Measurements from ENCODE around the gene PRKN.
"Not testable (repeated sequence)": the region's sequence is repeated elsewhere in the genome, so short reads cannot be mapped to it uniquely, and the experiment has no call there.

Gene PRKN

DNA sequence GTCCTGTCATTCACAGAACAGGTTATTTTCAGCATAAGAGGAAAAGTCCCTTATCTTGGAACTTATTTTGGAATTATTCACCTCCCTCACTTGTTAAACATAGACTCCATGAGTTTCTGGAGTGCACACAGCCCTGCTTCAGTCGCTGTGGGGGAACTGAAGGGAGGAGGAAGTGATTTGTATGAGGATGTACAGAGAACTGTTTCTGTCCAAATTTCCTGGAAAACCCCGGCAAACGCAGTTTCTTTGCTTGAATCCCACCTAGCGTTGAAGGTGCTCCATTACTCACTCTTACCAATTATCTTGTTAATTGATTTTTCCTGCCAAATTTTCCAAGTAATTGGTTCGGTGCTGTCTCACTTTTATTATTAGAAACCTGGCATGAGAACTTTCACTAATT is 1375.7 kb downstream of the PRKN start:
- DNase-seq: no peak

GRCh38 chr6:161349886-161350285 is 1377.7 kb downstream of the PRKN start:
- DNase-seq: no peak

DNA sequence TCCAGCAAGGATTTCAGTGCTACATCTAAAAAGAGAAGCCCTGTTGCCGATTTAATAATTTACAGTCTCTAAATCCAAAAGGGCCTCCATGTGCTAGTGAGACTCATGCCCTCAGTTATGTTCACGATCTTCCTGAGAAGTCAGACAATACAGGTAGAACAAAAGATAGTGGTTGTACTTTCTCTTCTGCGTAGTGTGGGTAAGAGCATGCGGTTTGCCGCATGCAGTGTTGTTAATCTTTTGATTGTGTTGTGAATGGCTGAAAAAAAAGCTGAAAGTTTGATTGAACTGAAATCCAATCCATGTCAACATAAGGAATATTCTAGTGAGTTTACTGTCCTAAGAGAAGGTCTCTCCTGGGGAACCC is 1379.0 kb downstream of the PRKN start:
- DNase-seq: no peak

- no peak for DNase-seq
Observed at GRCh38 chr6:161347988-161348627, 1379.5 kb downstream of the PRKN start.

- DNase-seq: no peak
Observed at GRCh38 chr6:161347125-161347524, 1380.4 kb downstream of the PRKN start.

DNA sequence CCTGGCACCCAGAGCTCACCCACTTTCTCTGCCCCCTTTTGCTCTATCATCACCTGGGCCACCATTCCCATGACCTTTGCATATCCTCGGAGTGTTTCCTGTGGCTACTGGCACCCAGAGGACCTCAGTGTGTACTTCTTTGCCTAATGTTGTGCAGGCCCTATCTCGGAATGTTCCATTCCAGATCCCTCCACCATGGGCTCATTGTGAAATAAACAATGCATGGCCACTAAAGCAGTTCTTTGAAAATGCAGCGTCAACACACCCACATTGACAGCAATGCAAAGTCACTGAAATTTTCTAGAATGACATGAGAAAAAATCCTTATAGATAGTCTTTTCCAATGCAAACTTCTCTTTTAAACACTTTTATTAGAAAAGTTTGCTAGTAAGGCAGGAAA is 1380.8 kb downstream of the PRKN start:
- DNase-seq: no peak

- no peak for DNase-seq
Observed at GRCh38 chr6:161344626-161345025, 1382.9 kb downstream of the PRKN start.

- no peak for DNase-seq
Observed at GRCh38 chr6:161342039-161342438, 1385.5 kb downstream of the PRKN start.

- DNase-seq: no peak
Observed at GRCh38 chr6:161341638-161342037, 1385.9 kb downstream of the PRKN start.

DNA sequence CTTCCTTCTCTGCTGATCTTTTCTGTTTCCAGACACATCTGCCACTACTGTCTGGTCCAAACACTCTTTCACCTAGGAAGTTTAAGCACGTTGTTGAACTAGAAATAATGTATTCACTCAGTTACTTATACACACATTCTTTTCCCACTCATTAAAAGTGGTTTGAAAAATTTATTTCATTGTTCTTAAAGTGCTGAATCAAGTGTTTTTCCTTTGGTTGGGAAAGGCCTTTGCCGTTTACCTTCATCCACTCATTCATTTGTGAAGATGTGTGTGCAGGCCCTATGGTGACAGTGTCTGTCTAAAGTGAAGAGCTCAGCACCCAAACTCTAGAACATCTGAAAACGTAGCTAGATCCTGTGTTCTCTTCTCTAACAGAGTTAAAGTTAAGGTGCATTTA is 1389.6 kb downstream of the PRKN start:
- no peak for DNase-seq

DNA sequence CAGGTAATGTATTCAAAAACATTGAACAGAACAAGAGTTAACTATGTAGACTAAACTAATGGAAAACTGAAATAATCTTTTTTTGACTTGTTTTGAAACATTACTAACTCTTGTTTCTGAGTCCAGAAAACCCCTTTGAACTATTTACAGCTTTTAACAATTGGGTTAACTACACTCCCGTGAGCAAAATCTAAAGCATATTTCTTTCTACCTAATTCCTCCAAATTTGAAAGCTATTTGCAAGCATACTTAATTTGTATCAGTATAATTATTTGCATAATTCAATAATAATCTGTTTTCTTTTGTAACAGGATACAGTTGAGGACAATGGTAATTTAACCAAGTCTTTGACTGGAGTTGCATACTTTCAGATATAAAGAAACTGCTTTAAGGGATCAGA is 1391.1 kb downstream of the PRKN start:
- DNase-seq: no peak

GRCh38 chr6:161333410-161333809 is 1394.2 kb downstream of the PRKN start:
- no peak for DNase-seq

GRCh38 chr6:161331402-161332081 is 1396.0 kb downstream of the PRKN start:
- not testable (repeated sequence) for DNase-seq

- no peak for DNase-seq
Observed at GRCh38 chr6:161327360-161327953, 1400.1 kb downstream of the PRKN start.

- no peak for DNase-seq
Observed at GRCh38 chr6:161319231-161319630, 1408.3 kb downstream of the PRKN start.

GRCh38 chr6:161318456-161318855 is 1409.1 kb downstream of the PRKN start:
- no peak for DNase-seq

- no peak for DNase-seq
Observed at GRCh38 chr6:161316531-161316930, 1411.0 kb downstream of the PRKN start.

DNA sequence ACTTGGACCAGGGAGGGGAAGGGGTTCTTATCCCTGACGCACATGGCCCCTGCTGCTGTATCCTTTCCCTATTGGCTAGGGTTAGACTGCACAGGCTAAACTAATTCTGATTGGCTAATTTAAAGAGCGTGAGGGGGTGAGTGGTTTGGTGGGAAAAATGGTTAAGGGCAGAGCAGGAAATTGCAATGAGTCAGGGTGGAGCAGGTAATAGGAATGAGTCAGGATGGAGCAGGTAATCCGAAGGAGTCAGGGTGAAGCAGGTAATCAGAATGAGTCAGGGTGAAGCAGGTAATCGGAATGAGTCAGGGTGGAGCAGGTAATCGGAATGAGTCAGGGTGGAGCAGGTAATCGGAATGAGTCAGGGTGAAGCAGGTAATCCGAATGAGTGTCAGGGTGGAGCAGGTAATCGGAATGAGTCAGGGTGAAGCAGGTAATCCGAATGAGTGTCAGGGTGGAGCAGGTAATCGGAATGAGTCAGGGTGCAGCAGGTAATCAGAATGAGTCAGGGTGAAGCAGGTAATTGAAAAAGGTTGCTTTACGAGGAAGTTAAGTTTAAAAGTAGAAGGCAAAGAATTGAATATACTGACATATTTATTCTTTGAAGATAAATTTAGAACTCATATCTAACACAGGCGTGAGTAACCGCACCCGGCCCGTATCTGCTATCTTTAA is 1412.2 kb downstream of the PRKN start:
- not testable (repeated sequence) for DNase-seq

DNA sequence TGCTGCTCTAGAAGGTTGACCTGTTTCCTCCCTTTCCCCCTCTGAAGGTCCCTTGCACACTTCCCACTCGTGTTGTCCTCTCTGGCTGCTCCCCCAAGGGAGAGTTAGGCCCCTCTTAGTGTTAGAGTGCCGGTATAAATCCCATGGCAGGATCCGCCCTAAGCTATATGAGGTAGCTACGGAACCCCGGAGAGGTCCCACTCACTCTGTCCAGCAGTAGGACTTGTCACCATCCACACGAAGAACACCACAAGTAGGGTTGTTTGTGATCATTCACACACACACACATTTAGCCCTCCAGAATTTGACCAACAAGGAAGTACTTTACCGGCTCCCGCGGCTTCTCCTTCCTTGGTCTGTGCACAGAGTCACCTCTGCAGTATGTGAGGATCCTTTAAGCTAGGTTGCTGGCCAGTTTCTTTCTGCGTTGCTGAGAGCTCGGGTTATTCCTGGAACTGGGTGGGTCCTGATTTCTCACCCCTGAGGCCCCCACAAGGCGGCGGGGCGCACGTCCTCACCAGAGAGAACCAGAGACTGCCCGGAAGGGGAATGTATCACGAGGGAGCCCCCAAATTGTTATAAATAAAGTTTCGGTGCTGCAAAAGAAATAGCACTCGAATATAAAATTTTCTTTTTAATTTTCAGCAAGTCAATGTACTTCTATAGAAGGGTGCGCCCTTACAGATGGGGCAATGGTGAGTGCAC is 1412.9 kb downstream of the PRKN start:
- not testable (repeated sequence) for DNase-seq

- DNase-seq: no peak
Observed at GRCh38 chr6:161313940-161314509, 1413.5 kb downstream of the PRKN start.

GRCh38 chr6:161313475-161313874 is 1414.1 kb downstream of the PRKN start:
- DNase-seq: not testable (repeated sequence)

- not testable (repeated sequence) for DNase-seq
Observed at GRCh38 chr6:161309774-161310173, 1417.8 kb downstream of the PRKN start.

Data from NCI-H1694 (cell line).